Measurements from ENCODE around the gene PPP1R14C.

Gene PPP1R14C

DNA sequence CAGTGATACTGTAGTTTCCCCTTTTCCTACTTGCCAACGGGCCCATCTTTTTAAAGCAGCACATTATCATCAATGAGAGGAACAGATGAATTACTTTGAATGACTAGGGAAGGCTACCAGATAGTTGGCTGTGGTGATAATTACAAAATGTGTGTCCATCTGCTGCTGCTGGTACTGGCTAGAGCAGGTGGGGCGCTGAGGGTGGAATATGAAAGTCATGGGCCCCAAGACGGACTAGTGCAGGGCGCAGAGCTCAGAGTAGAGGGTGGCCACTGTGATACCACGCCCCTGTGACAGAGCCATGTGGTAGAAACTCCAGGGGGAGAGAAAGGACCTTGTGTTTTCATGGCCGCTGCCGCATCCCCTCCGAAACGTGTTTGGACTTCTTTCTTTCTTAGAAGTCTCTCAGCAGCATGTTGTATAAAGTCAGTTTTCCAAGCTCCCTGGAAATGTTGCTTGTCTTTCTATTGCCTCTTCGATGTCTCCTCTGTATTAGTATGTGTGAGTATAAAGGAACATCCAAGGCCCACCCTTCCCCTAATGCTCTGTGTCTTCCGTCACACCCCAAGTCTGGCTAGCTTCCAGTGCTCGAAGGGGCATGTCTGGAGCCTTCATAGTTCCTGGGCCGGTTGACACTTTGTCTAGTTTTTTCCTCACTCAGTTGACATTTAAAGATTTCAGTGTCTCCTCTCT is 88.1 kb downstream of the PPP1R14C start:
- Histone ChIP-seq H3K4me1 (ENCODE audit: low read depth, poor library complexity, severe bottlenecking) (no peaks in the 10 kb centered on the region), H3K9ac (no peak overlapping the region), H3K79me2 (ENCODE audit: insufficient read depth, low read depth) (no peaks in the 10 kb centered on the region), H3K27me3 (ENCODE audit: insufficient read depth, low read depth) (no peaks in the 10 kb centered on the region), H3K36me3 (ENCODE audit: insufficient read depth) (no peaks in the 10 kb centered on the region), H3K27ac (no peak overlapping the region), H2AFZ (ENCODE audit: low read depth) (no peak overlapping the region), H3K4me3 (IDR thresholded peaks at IDR 0.05; ENCODE audit: insufficient read depth, low read depth, low read length) (no peak overlapping the region), H3K4me2 (no peak overlapping the region), H4K20me1 (ENCODE audit: insufficient read depth) (no peaks in the 10 kb centered on the region)
- TF ChIP-seq, protein P1, sequence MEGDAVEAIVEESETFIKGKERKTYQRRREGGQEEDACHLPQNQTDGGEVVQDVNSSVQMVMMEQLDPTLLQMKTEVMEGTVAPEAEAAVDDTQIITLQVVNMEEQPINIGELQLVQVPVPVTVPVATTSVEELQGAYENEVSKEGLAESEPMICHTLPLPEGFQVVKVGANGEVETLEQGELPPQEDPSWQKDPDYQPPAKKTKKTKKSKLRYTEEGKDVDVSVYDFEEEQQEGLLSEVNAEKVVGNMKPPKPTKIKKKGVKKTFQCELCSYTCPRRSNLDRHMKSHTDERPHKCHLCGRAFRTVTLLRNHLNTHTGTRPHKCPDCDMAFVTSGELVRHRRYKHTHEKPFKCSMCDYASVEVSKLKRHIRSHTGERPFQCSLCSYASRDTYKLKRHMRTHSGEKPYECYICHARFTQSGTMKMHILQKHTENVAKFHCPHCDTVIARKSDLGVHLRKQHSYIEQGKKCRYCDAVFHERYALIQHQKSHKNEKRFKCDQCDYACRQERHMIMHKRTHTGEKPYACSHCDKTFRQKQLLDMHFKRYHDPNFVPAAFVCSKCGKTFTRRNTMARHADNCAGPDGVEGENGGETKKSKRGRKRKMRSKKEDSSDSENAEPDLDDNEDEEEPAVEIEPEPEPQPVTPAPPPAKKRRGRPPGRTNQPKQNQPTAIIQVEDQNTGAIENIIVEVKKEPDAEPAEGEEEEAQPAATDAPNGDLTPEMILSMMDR (conservative IDR thresholded peaks at IDR 0.05; ENCODE audit: low read depth, low read length) = no peak

DNA sequence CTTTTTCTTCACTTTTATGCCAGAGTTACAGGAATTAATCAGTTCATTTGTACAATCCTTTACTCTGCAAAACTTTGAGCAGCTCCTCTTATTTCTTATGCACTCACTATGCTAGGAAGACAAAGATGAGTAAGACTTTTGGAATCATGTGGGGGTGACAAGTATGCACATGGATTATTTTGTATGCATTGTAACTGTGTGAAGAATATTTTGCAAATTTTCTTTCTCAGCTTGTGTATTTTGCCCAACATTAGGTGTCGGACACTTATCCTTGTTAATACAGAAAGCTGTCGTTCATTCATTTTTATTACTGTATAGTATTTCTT is 88.6 kb downstream of the PPP1R14C start:
- H3K4me2 ChIP-seq = no peak overlapping the region
- H3K4me1 ChIP-seq (ENCODE audit: low read depth, poor library complexity, severe bottlenecking) = no peaks in the 10 kb centered on the region
- H3K27me3 ChIP-seq (ENCODE audit: insufficient read depth, low read depth) = no peaks in the 10 kb centered on the region
- TF ChIP-seq, protein P1 (conservative IDR thresholded peaks at IDR 0.05; ENCODE audit: low read depth, low read length) = no peak
- H3K79me2 ChIP-seq (ENCODE audit: insufficient read depth, low read depth) = no peaks in the 10 kb centered on the region
- H4K20me1 ChIP-seq (ENCODE audit: insufficient read depth) = no peaks in the 10 kb centered on the region
- no peak overlapping the region for H3K4me3 ChIP-seq (IDR thresholded peaks at IDR 0.05; ENCODE audit: insufficient read depth, low read depth, low read length)
- H3K36me3 ChIP-seq (ENCODE audit: insufficient read depth) = no peaks in the 10 kb centered on the region
- H2AFZ ChIP-seq (ENCODE audit: low read depth) = no peak overlapping the region
- H3K9ac ChIP-seq = no peak overlapping the region
- no peak overlapping the region for H3K27ac ChIP-seq

DNA sequence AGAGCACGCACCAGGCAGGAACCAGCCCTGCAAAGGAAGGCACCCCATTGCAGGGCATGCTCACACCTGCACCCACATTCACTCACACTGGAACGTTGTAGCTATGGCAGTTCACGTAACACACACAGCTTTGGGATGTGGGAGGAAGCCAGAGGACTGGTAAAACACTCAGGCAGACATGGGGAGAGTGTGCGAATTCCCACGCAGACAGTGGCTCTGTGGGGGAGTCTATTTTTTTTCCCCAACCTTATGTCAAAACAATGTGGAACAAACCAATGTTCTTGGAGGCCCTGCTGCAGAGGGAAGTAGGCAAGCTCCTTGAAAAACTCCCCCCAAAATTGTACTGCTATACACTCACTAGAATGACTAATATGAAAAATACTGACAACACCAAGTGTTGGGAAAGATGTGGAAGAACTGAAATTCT is 91.0 kb downstream of the PPP1R14C start:
- Histone ChIP-seq H3K9ac (no peak overlapping the region), H3K4me1 (ENCODE audit: low read depth, poor library complexity, severe bottlenecking) (no peaks in the 10 kb centered on the region), H4K20me1 (ENCODE audit: insufficient read depth) (no peaks in the 10 kb centered on the region), H3K79me2 (ENCODE audit: insufficient read depth, low read depth) (no peaks in the 10 kb centered on the region), H3K4me2 (no peak overlapping the region), H2AFZ (ENCODE audit: low read depth) (no peak overlapping the region), H3K4me3 (IDR thresholded peaks at IDR 0.05; ENCODE audit: insufficient read depth, low read depth, low read length) (no peak overlapping the region), H3K27ac (no peak overlapping the region), H3K36me3 (ENCODE audit: insufficient read depth) (no peaks in the 10 kb centered on the region), H3K27me3 (ENCODE audit: insufficient read depth, low read depth) (no peaks in the 10 kb centered on the region)
- TF ChIP-seq, protein P1 (conservative IDR thresholded peaks at IDR 0.05; ENCODE audit: low read depth, low read length) = no peak

DNA sequence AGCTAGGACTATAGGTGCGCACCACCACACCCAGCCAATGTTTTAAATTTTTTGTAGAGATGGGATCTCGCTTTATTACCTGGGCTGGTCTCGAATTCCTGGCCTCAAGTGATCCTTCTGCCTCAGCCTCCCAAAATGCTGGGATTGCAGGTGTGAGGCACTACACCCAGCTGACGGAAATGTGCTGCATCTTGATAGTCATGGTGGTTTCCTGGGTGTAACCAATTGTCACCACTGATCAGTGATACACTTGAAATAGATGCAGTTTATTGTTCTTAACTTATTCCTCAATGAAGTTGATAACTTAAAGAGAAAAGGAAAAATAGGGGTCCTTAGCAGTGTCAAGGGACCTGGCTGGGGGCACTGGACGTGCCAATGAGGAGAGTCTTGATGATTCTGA is 92.4 kb downstream of the PPP1R14C start:
- Histone ChIP-seq H3K4me2 (no peak overlapping the region), H3K36me3 (ENCODE audit: insufficient read depth) (no peaks in the 10 kb centered on the region), H3K4me3 (IDR thresholded peaks at IDR 0.05; ENCODE audit: insufficient read depth, low read depth, low read length) (no peak overlapping the region), H2AFZ (ENCODE audit: low read depth) (no peak overlapping the region), H3K27ac (no peak overlapping the region), H3K9ac (no peak overlapping the region), H3K4me1 (ENCODE audit: low read depth, poor library complexity, severe bottlenecking) (no peaks in the 10 kb centered on the region), H4K20me1 (ENCODE audit: insufficient read depth) (no peaks in the 10 kb centered on the region), H3K27me3 (ENCODE audit: insufficient read depth, low read depth) (no peaks in the 10 kb centered on the region), H3K79me2 (ENCODE audit: insufficient read depth, low read depth) (no peaks in the 10 kb centered on the region)
- TF ChIP-seq, protein P1 (conservative IDR thresholded peaks at IDR 0.05; ENCODE audit: low read depth, low read length) = no peak
